Measurements from ENCODE around the gene COL4A4. TPM values are rescaled to one million over a fixed set of nuclear protein-coding genes. Genes with fewer than 3 reads are reported as not detected.

COL4A4 gene
- total RNA-seq, 1 donor = 0.43 TPM

DNA sequence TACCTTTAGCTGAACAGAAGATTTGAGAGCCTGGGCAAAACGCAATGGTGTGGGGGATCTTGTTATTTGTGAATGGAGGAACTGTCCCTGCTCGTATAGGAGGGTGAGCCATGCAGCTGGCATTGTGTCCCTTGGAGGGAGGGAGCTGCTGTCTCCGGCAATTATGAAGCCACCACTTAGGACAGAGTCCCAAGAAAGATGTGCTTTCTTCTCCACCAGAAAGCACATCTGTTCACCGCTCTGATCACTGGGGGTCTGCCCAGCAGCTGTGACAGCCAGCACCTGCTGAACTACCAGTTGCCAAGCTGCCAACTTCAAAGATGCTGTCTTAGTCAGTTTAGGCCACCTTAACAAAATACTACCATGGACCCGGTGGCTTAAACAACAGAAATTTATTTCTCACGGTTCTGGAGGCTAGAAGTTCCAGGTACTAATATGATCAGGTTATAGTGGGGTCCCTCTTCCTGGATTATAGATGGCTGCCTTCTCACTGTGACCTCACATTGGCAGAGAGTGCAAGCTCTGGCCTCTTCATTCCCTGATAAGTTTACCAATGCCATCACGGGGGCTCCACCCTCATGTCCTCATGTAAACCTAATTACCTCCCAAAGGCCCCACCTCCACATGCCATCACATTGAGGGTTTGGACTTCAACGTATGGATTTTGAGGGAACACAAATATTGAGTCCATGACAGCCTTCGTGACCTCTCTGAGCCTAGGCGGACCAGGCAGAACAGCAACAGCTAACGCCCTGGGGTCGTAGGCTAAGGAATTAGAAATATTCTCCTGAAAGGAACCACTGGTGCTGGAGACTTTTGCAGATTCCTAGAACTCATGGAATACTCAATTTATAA, 179.9 kb downstream of the COL4A4 start:
- H3K4me3 ChIP-seq (ENCODE audit: low read depth, low read length) = no peak overlapping the region
- DNase-seq (ENCODE audit: low read depth) = no peak
- TF ChIP-seq, protein P1, sequence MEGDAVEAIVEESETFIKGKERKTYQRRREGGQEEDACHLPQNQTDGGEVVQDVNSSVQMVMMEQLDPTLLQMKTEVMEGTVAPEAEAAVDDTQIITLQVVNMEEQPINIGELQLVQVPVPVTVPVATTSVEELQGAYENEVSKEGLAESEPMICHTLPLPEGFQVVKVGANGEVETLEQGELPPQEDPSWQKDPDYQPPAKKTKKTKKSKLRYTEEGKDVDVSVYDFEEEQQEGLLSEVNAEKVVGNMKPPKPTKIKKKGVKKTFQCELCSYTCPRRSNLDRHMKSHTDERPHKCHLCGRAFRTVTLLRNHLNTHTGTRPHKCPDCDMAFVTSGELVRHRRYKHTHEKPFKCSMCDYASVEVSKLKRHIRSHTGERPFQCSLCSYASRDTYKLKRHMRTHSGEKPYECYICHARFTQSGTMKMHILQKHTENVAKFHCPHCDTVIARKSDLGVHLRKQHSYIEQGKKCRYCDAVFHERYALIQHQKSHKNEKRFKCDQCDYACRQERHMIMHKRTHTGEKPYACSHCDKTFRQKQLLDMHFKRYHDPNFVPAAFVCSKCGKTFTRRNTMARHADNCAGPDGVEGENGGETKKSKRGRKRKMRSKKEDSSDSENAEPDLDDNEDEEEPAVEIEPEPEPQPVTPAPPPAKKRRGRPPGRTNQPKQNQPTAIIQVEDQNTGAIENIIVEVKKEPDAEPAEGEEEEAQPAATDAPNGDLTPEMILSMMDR (IDR thresholded peaks at IDR 0.05; ENCODE audit: insufficient read depth, low read depth, low read length) = no peak

DNA sequence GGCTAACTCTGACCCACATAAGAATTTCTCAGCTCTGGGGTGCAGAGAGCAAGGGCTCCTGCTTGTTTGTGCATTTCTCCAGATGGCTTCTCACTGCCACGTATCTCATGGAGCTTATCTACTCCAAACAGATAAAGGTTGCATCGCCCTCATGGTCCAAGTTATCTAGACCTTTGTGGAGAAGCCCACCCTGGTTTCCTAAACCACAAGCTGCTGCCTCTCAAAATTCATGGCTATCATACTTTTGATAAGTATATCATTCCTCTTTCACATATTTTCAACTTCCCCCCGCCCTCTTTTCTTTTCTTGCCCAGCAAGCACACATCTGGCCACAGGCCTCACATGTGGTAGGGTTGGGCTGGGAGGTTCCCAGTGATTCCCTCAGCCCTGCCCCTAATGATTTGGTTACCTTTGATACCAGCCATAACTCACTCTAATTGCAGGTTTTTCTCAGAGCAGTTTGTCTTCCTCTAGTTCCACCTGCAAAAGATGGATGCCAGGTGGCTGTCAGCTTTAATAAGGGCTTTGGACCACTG, 182.1 kb downstream of the COL4A4 start:
- peak; percentile 79 for DNase-seq (ENCODE audit: low read depth)
- H3K4me3 ChIP-seq (ENCODE audit: low read depth, low read length) = no peak overlapping the region
- TF ChIP-seq, protein P1 (IDR thresholded peaks at IDR 0.05; ENCODE audit: insufficient read depth, low read depth, low read length) = no peak

GRCh38 chr2:226979004-226979403, 185.0 kb downstream of the COL4A4 start:
- no peak for DNase-seq (ENCODE audit: low read depth)
- H3K4me3 ChIP-seq (ENCODE audit: low read depth, low read length) = no peak overlapping the region
- TF ChIP-seq, protein P1 (IDR thresholded peaks at IDR 0.05; ENCODE audit: insufficient read depth, low read depth, low read length) = no peak

- TF ChIP-seq, protein P1 (IDR thresholded peaks at IDR 0.05; ENCODE audit: insufficient read depth, low read depth, low read length) = no peak
- no peak overlapping the region for H3K4me3 ChIP-seq (ENCODE audit: low read depth, low read length)
- DNase-seq (ENCODE audit: low read depth) = no peak
These were observed 185.7 kb downstream of the COL4A4 start for GRCh38 chr2:226978300-226978699.

DNA sequence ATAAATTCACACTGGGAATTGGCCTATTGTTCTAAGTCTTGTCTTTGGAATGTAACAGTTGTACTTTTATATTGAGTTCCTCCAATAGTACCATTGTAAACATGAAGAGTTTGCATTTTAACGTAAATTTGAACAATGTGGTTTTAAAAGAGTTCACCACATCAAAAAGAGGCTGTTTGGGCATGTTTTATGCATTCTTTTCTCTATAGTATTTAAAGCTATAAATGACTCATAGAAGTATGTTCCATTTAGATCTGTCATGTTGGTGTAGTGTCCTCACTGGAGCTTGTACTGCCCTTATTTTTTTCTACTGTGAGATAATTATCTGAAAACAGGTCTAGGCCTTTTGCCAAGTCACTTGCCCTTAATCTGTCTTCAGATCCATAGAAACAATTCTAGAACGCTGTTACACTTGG, 186.2 kb downstream of the COL4A4 start:
- TF ChIP-seq, protein P1 (IDR thresholded peaks at IDR 0.05; ENCODE audit: insufficient read depth, low read depth, low read length) = no peak
- H3K4me3 ChIP-seq (ENCODE audit: low read depth, low read length) = no peak overlapping the region
- DNase-seq (ENCODE audit: low read depth) = peak; percentile 78

DNA sequence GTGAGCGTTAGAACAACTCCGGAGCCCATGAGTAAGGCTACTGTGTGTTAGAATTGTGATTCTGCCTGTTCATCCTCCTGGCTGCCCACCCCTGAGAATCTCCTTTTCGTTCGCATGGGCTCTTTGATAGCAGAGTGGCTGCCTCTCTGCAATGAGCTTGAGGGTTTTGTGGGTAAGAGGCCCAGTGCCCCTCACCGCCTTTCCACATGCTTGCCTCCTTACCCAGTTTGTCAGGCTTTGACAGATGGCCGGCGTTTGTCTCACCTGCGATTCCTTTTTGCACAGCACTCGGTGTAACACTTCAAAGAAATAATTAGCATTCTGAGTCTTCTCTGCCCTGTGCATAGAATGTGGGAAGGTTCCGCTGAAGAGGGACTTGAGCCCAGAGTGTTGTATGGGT, 190.2 kb downstream of the COL4A4 start:
- TF ChIP-seq, protein P1 (IDR thresholded peaks at IDR 0.05; ENCODE audit: insufficient read depth, low read depth, low read length) = no peak
- H3K4me3 ChIP-seq (ENCODE audit: low read depth, low read length) = no peak overlapping the region
- DNase-seq (ENCODE audit: low read depth) = no peak

Data from fibroblast of villous mesenchyme (primary cell).